Loucy (cell line): ENCODE results near the gene CH25H.

ENCODE experiments used
- H2AFZ ChIP-seq: fragments of 200-600 bp; sonication (generic); 2 replicates; pipeline ENCODE4 v1.6.0; 2016; ENCODE audit warnings: antibody characterized with exemption, mild to moderate bottlenecking, low read length, moderate library complexity
- H3F3A ChIP-seq: fragments of 200-600 bp; 2 replicates; pipeline ENCODE4 v1.6.0; 2016; ENCODE audit warnings: antibody characterized with exemption, low read depth, mild to moderate bottlenecking
- H3K27me3 ChIP-seq: fragments of 200-600 bp; sonication (generic); 2 replicates; pipeline ENCODE4 v1.6.1; 2014; ENCODE audit warnings: low read length, mild to moderate bottlenecking; ENCODE audit not compliant: insufficient read depth, poor library complexity, severe bottlenecking
- H3K36me3 ChIP-seq: fragments of 200-600 bp; sonication (generic); 2 replicates; pipeline ENCODE4 v1.6.1; 2016; ENCODE audit warnings: low read length; ENCODE audit not compliant: insufficient read depth
- H3K4me1 ChIP-seq: fragments of 200-600 bp; sonication (generic); 2 replicates; pipeline ENCODE4 v1.5.1; 2014; ENCODE audit warnings: low read length, mild to moderate bottlenecking; ENCODE audit not compliant: insufficient read depth, poor library complexity, severe bottlenecking
- H3K4me2 ChIP-seq: fragments of 200-600 bp; sonication (generic); 2 replicates; pipeline ENCODE4 v1.6.0; 2014; ENCODE audit warnings: antibody characterized with exemption, low read length, low read depth, mild to moderate bottlenecking; ENCODE audit not compliant: poor library complexity, severe bottlenecking
- H3K4me3 ChIP-seq: fragments of 200-600 bp; sonication (generic); 2 replicates; pipeline ENCODE4 v1.5.1; 2014; ENCODE audit warnings: low read length, mild to moderate bottlenecking, mixed read lengths; ENCODE audit not compliant: poor library complexity, severe bottlenecking
- H3K79me2 ChIP-seq: fragments of 200-600 bp; sonication (generic); 2 replicates; pipeline ENCODE4 v1.6.1; 2014; ENCODE audit warnings: low read length; ENCODE audit not compliant: insufficient read depth
- H3K9ac ChIP-seq: fragments of 200-600 bp; sonication (generic); 2 replicates; pipeline ENCODE4 v1.6.0; 2014; ENCODE audit warnings: mild to moderate bottlenecking, low read depth, low read length, moderate library complexity; ENCODE audit not compliant: poor library complexity, severe bottlenecking
- H3K9me2 ChIP-seq: fragments of 200-600 bp; sonication (generic); replicated peaks from 2 replicates; pipeline ENCODE4 v1.6.1; 2016; ENCODE audit warnings: low read depth, low read length, mixed read lengths
- H3K9me3 ChIP-seq: fragments of 200-600 bp; sonication (generic); 2 replicates; pipeline ENCODE4 v1.6.1; 2014; ENCODE audit warnings: mild to moderate bottlenecking, antibody characterized with exemption, low read length, low read depth; ENCODE audit not compliant: insufficient read depth
- H4K20me1 ChIP-seq: fragments of 200-600 bp; sonication (generic); 2 replicates; pipeline ENCODE4 v1.6.0; 2014; ENCODE audit warnings: antibody characterized with exemption, low read length, mild to moderate bottlenecking; ENCODE audit not compliant: insufficient read depth, poor library complexity, severe bottlenecking
- EZH2phosphoT487 ChIP-seq: fragments of 200-600 bp; IDR thresholded peaks from 2 replicates; pipeline ENCODE4 v1.6.1; 2018; ENCODE audit warnings: antibody characterized with exemption, mild to moderate bottlenecking, moderate library complexity, borderline replicate concordance
- TF ChIP-seq, protein P1 (sequence below): fragments of 200-600 bp; sonication (generic); conservative IDR thresholded peaks from 2 replicates; pipeline ENCODE4 v1.5.1; 2014; ENCODE audit warnings: mild to moderate bottlenecking, antibody characterized with exemption, low read length

CH25H gene

DNA sequence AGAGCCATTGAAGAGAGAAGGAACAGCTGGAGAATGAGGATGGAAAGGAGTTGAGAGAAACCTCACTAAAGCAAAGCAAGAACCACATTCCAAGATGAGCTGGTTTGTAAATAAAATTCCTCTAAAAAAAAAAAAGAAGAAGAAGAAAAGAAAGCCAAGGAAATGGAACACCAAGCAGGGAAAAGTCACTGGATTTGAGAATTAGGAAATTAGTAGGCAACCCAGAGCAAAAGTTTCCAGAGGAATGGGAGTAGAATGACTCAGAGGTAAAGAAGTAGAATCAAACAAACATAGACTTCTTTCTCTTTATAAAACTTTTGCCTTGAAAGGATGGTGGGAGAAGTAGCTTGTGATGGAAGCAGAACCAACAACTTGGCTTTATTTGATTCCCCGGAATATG is 3.9 kb downstream of the CH25H start:
- H3F3A ChIP-seq: no peaks in the 10 kb centered on the region
- no peak for TF ChIP-seq EZH2phosphoT487
- TF ChIP-seq, protein P1, sequence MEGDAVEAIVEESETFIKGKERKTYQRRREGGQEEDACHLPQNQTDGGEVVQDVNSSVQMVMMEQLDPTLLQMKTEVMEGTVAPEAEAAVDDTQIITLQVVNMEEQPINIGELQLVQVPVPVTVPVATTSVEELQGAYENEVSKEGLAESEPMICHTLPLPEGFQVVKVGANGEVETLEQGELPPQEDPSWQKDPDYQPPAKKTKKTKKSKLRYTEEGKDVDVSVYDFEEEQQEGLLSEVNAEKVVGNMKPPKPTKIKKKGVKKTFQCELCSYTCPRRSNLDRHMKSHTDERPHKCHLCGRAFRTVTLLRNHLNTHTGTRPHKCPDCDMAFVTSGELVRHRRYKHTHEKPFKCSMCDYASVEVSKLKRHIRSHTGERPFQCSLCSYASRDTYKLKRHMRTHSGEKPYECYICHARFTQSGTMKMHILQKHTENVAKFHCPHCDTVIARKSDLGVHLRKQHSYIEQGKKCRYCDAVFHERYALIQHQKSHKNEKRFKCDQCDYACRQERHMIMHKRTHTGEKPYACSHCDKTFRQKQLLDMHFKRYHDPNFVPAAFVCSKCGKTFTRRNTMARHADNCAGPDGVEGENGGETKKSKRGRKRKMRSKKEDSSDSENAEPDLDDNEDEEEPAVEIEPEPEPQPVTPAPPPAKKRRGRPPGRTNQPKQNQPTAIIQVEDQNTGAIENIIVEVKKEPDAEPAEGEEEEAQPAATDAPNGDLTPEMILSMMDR: no peak
- no peak overlapping the region for H3K4me2 ChIP-seq
- peaks cover 17% of the 10 kb centered on the region for H3K4me1 ChIP-seq
- H3K9me2 ChIP-seq: no peaks in the 10 kb centered on the region
- H3K4me3 ChIP-seq: no peak overlapping the region
- H3K9ac ChIP-seq: no peak overlapping the region
- no peaks in the 10 kb centered on the region for H3K9me3 ChIP-seq
- H4K20me1 ChIP-seq: no peaks in the 10 kb centered on the region
- no peaks in the 10 kb centered on the region for H3K36me3 ChIP-seq
- no peaks in the 10 kb centered on the region for H3K79me2 ChIP-seq
- H2AFZ ChIP-seq: no peak overlapping the region
- peaks cover 11% of the 10 kb centered on the region for H3K27me3 ChIP-seq

DNA sequence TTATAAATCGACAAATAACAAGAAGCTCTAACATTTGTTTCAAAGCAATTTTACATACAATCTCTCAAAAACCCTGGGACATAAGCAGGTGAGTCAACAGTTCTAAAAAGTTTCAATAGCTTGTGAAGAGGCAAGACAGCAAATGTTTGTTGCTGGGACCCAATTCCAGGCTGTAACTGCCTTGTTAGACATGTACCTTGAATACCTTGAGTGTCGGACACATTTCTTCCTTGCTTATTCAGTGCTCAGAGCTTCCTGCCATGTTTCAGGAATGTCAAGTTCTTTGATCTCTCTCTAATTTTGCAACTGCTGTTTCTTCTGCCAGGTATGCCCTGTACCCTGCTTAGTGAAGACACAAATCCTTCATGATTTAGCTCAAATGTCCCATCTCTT is 5.1 kb downstream of the CH25H start:
- H4K20me1 ChIP-seq: no peaks in the 10 kb centered on the region
- H3K79me2 ChIP-seq: no peaks in the 10 kb centered on the region
- no peaks in the 10 kb centered on the region for H3K27me3 ChIP-seq
- no peak overlapping the region for H3K4me2 ChIP-seq
- H3K9ac ChIP-seq: no peak overlapping the region
- no peak overlapping the region for H3K4me3 ChIP-seq
- no peak for TF ChIP-seq EZH2phosphoT487
- TF ChIP-seq, protein P1: no peak
- no peaks in the 10 kb centered on the region for H3K9me3 ChIP-seq
- H2AFZ ChIP-seq: no peak overlapping the region
- H3K4me1 ChIP-seq: peaks cover 7% of the 10 kb centered on the region
- H3F3A ChIP-seq: no peaks in the 10 kb centered on the region
- no peaks in the 10 kb centered on the region for H3K9me2 ChIP-seq
- no peaks in the 10 kb centered on the region for H3K36me3 ChIP-seq

- no peaks in the 10 kb centered on the region for H3K36me3 ChIP-seq
- no peaks in the 10 kb centered on the region for H3K9me3 ChIP-seq
- no peak overlapping the region for H3K4me3 ChIP-seq
- H3K27me3 ChIP-seq: no peaks in the 10 kb centered on the region
- no peaks in the 10 kb centered on the region for H3K79me2 ChIP-seq
- no peaks in the 10 kb centered on the region for H3F3A ChIP-seq
- H4K20me1 ChIP-seq: no peaks in the 10 kb centered on the region
- H3K4me2 ChIP-seq: no peak overlapping the region
- no peaks in the 10 kb centered on the region for H3K9me2 ChIP-seq
- TF ChIP-seq, protein P1: no peak
- TF ChIP-seq EZH2phosphoT487: no peak
- no peak overlapping the region for H2AFZ ChIP-seq
- no peak overlapping the region for H3K9ac ChIP-seq
- peaks cover 2% of the 10 kb centered on the region for H3K4me1 ChIP-seq
Observed at GRCh38 chr10:89201345-89202032, 5.6 kb downstream of the CH25H start.
